Endothelial cell of umbilical vein (primary cell): ENCODE results near the gene TIMM21. TPM values are rescaled to one million over a fixed set of nuclear protein-coding genes. Genes with fewer than 3 reads are reported as not detected.

Experiments
- BruUV-seq: library from RNA; stranded (reverse); fragments of 400-500 nt; replicated peaks from 2 replicates; lab custom pipeline; 2021; lab: Mats Ljungman, UMichigan
- CTCF ChIA-PET: fragments of 300-600, 350-600 bp; sonication (Branson Sonifier 250); formaldehyde crosslinking; loops from one replicate; lab custom pipeline; 2021; ENCODE audit warnings: antibody characterized with exemption, inconsistent platforms; lab: Charles Lee
- POLR2A ChIA-PET: fragments of 300-600, 350-600 bp; sonication (Branson Sonifier 250); formaldehyde crosslinking; loops from one replicate; lab custom pipeline; 2021; ENCODE audit warnings: antibody characterized with exemption, inconsistent platforms; lab: Charles Lee
- DNase-seq: peaks from one replicate; pipeline ENCODE4 v3.0.0-alpha.2; 2011; ENCODE audit warnings: low read depth, low spot score
- FAIRE-seq: peaks from 2 replicates; lab custom pipeline; 2011; peaks lifted over from hg19 to GRCh38; lab: Jason Lieb, UNC
- H2AFZ ChIP-seq: 2 replicates; pipeline ENCODE4 v1.6.0; 2012; ENCODE audit warnings: low read depth, low read length, control low read depth, inconsistent platforms
- H3K27ac ChIP-seq: 2 replicates; pipeline ENCODE4 v1.5.1; 2011; ENCODE audit warnings: low read depth, mild to moderate bottlenecking, control low read depth, low read length, moderate library complexity; ENCODE audit not compliant: insufficient read depth
- H3K27me3 ChIP-seq, 2 experiments: 2 replicates each; pipeline versions ENCODE4 v1.6.0 to v1.6.1; 2011; ENCODE audit warnings: low read length in 2 of 2, mixed read lengths in 1 of 2; ENCODE audit not compliant: control insufficient read depth in 2 of 2, insufficient read depth in 2 of 2
- H3K36me3 ChIP-seq, 2 experiments: 2 replicates in 1 of 2; 3 replicates in 1 of 2; pipeline ENCODE4 v1.5.1; 2011; ENCODE audit warnings: low read length in 2 of 2, mild to moderate bottlenecking in 1 of 2, moderate library complexity in 1 of 2; ENCODE audit not compliant: control insufficient read depth in 2 of 2, insufficient read depth in 2 of 2; ENCODE audit errors: extremely low read depth in 1 of 2
- H3K4me1 ChIP-seq: 3 replicates; pipeline ENCODE4 v1.5.1; 2011; ENCODE audit warnings: mild to moderate bottlenecking, low read length; ENCODE audit not compliant: control insufficient read depth, insufficient read depth; ENCODE audit errors: extremely low read depth
- H3K4me2 ChIP-seq: 2 replicates; pipeline ENCODE4 v1.6.1; 2011; ENCODE audit warnings: low read length, control low read depth, mixed read lengths; ENCODE audit not compliant: insufficient read depth
- H3K4me3 ChIP-seq, 3 experiments: fragments of 200-600 bp in 1 of 3; sonication (generic), shearing (Covaris generic) in 1 of 3; replicated peaks in 1 of 3; 2 replicates each; pipeline ENCODE4 v1.5.1; 2011 to 2016; ENCODE audit warnings: control low read depth in 3 of 3, low read length in 3 of 3, mild to moderate bottlenecking in 2 of 3, inconsistent platforms in 1 of 3, low read depth in 1 of 3, moderate library complexity in 1 of 3; ENCODE audit not compliant: insufficient read depth in 1 of 3
- H3K79me2 ChIP-seq: 2 replicates; pipeline ENCODE4 v1.6.0; 2012; ENCODE audit warnings: low read length, inconsistent platforms; ENCODE audit not compliant: control insufficient read depth, insufficient read depth
- H3K9ac ChIP-seq: replicated peaks from 2 replicates; pipeline ENCODE3; 2011; ENCODE audit warnings: low read length, control low read depth; ENCODE audit not compliant: insufficient read depth; ENCODE audit errors: extremely low read depth
- H3K9me1 ChIP-seq: replicated peaks from 3 replicates; pipeline ENCODE4 v1.6.0; 2011; ENCODE audit warnings: mild to moderate bottlenecking, low read length; ENCODE audit not compliant: control insufficient read depth, insufficient read depth; ENCODE audit errors: extremely low read depth
- H3K9me3 ChIP-seq: replicated peaks from 2 replicates; pipeline ENCODE4 v1.5.1; 2012; ENCODE audit warnings: low read length, inconsistent platforms; ENCODE audit not compliant: control insufficient read depth, insufficient read depth
- H4K20me1 ChIP-seq: replicated peaks from 2 replicates; pipeline ENCODE3; 2011; ENCODE audit warnings: mild to moderate bottlenecking, low read length; ENCODE audit not compliant: control insufficient read depth, insufficient read depth; ENCODE audit errors: extremely low read depth
- CTCF ChIP-seq, 2 donors: IDR thresholded peaks; 1 replicate in 1 of 2; 2 replicates in 1 of 2; pipeline ENCODE4 v1.5.1; 2011; ENCODE audit warnings: low read length in 2 of 2, mild to moderate bottlenecking in 2 of 2, moderate library complexity in 2 of 2, control low read depth in 1 of 2, inconsistent platforms in 1 of 2, low read depth in 1 of 2; ENCODE audit not compliant: insufficient read depth in 1 of 2; ENCODE audit errors: extremely low read depth in 1 of 2
- EZH2 ChIP-seq: IDR thresholded peaks from 2 replicates; pipeline ENCODE4 v1.6.1; 2012; ENCODE audit warnings: borderline replicate concordance, low read depth, mild to moderate bottlenecking, moderate library complexity, low read length, inconsistent platforms; ENCODE audit not compliant: severe bottlenecking
- FOS ChIP-seq: IDR thresholded peaks from 2 replicates; pipeline ENCODE4 v1.6.1; 2011; ENCODE audit warnings: mild to moderate bottlenecking, low read length, moderate library complexity, borderline replicate concordance; ENCODE audit not compliant: insufficient read depth
- GATA2 ChIP-seq: IDR thresholded peaks from 2 replicates; pipeline ENCODE4 v1.7.0; 2011; ENCODE audit warnings: low read depth, mild to moderate bottlenecking, moderate library complexity, mixed read lengths, low read length; ENCODE audit not compliant: insufficient read length, insufficient read depth
- JUN ChIP-seq: IDR thresholded peaks from 2 replicates; pipeline ENCODE4 v1.6.1; 2011; ENCODE audit warnings: borderline replicate concordance, low read depth; ENCODE audit not compliant: insufficient read length, insufficient read depth
- MAX ChIP-seq: IDR thresholded peaks from 2 replicates; pipeline ENCODE4 v1.6.1; 2011; ENCODE audit not compliant: insufficient read depth, insufficient read length
- MYC ChIP-seq: IDR thresholded peaks from one replicate; pipeline ENCODE4 v1.6.1; 2011; ENCODE audit warnings: mild to moderate bottlenecking, low read depth, low read length
- POLR2A ChIP-seq: IDR thresholded peaks from 2 replicates; pipeline ENCODE4 v1.6.1; 2012; ENCODE audit warnings: low read depth, mild to moderate bottlenecking, control low read depth, low read length
- POLR2AphosphoS5 ChIP-seq: IDR thresholded peaks from 2 replicates; pipeline ENCODE4 v1.6.1; 2012; ENCODE audit warnings: low read depth, mild to moderate bottlenecking, control low read depth, low read length, moderate library complexity; ENCODE audit not compliant: insufficient read depth
- dilution Hi-C: fragments of 300-500 bp; cut with MboI; formaldehyde crosslinking; loops from one replicate; pipeline ENCODE4 v1.15.0; 2019; ENCODE audit warnings: low sequenced_read_pairs; ENCODE audit not compliant: extremely low pct_ligation_motif_present
- intact Hi-C: fragments of 100-400 bp; cut with micrococcal nuclease; formaldehyde crosslinking; loops from one replicate; pipeline ENCODE4 v1.10.0; 2022
- polyA plus RNA-seq, 4 experiments: library from polyadenylated mRNA; depleted of rRNA in 3 of 4; stranded (reverse) in 3 of 4; unstranded in 1 of 4; fragments of >200 nt; gene quantifications; 2 replicates each; pipeline versions ENCODE4 v1.2.1 to v1.2.3, GENCODE V29; 2011 to 2012; ENCODE audit warnings: missing spikeins in 1 of 4
- total RNA-seq: library from RNA; stranded (reverse); gene quantifications from 2 replicates; pipeline ENCODE4 v1.2.3, GENCODE V29; 2021

The TIMM21 gene
- total and polyA plus RNA-seq, 2 donors (not counting 3 experiments of a cell fraction or from before 2014, with no cell fraction given): 22.9 to 38.9 TPM

- Histone ChIP-seq H4K20me1 (no peaks in the 10 kb centered on the region), H3K4me3 (no peak overlapping the region), H3K4me2 (no peak overlapping the region), H3K9me3 (no peaks in the 10 kb centered on the region), H3K79me2 (no peaks in the 10 kb centered on the region), H3K4me1 (no peaks in the 10 kb centered on the region), H3K27me3 (peaks cover 0 to 1% of the 10 kb centered on the region in 2 experiments), H3K27ac (no peak overlapping the region), H3K36me3 (no peaks in the 10 kb centered on the region), H3K9me1 (no peaks in the 10 kb centered on the region), H2AFZ (no peak overlapping the region), H3K9ac (no peak overlapping the region)
- TF ChIP-seq CTCF (IDR thresholded peaks at IDR 0.05; ENCODE audit: extremely low read depth in 1 of 2, insufficient read depth in 1 of 2, low read depth in 1 of 2, low read length in 2 of 2) (no peak), POLR2A (no peak), FOS (no peak), MAX (no peak), JUN (no peak), GATA2 (no peak), EZH2 (no peak), POLR2AphosphoS5 (no peak), MYC (no peak)
- FAIRE-seq (no peak), DNase-seq (no peak)
- intact Hi-C loops (no loop called here), dilution Hi-C loops (no loop called here)
- no TSS peak for BruUV-seq
- ChIA-PET POLR2A (no interaction called here), CTCF (interaction anchor here (1.2 kb wide), 1 partner anchor 158 kb away, joined by 3 read pairs; no protein-coding TSS in a partner anchor)
Observed at GRCh38 chr18:74184875-74185274, 36.6 kb downstream of the TIMM21 start.
